PC-9 (cell line): Measurements from ENCODE around the gene SLC39A2. TPM values are rescaled to one million over a fixed set of nuclear protein-coding genes. Genes with fewer than 3 reads are reported as not detected.

Source experiments
- BruUV-seq: library from RNA; stranded (reverse); fragments of 400-500 nt; replicated peaks from 2 replicates; lab custom pipeline; 2021; lab: Mats Ljungman, UMichigan
- CTCF ChIA-PET: fragments of 300-600 bp; sonication (Branson Sonifier 250); formaldehyde crosslinking; loops from one replicate; lab custom pipeline; 2022; ENCODE audit warnings: antibody characterized with exemption; lab: Charles Lee
- POLR2A ChIA-PET: fragments of 300-600 bp; sonication (Branson Sonifier 250); formaldehyde crosslinking; loops from one replicate; lab custom pipeline; 2022; ENCODE audit warnings: antibody characterized with exemption; ENCODE audit not compliant: unreplicated experiment; lab: Charles Lee
- DNase-seq, 2 experiments: peaks; one replicate each; pipeline versions ENCODE4 v3.0.0 to v3.0.0-alpha.2; 2015 to 2022; ENCODE audit warnings: mixed read lengths in 1 of 2
- H2AFZ ChIP-seq: fragments of 200-600 bp; sonication (generic); 2 replicates; pipeline ENCODE4 v1.8.1; 2017; ENCODE audit warnings: antibody characterized with exemption
- H3F3A ChIP-seq: fragments of 200-600 bp; sonication (generic); 2 replicates; pipeline ENCODE4 v1.8.1; 2017; ENCODE audit warnings: antibody characterized with exemption, mild to moderate bottlenecking, low read depth; ENCODE audit not compliant: insufficient read depth
- H3K27ac ChIP-seq: fragments of 200-600 bp; sonication (generic); 2 replicates; pipeline ENCODE4 v1.6.1; 2016; ENCODE audit warnings: mixed run types
- H3K27me3 ChIP-seq: fragments of 200-600 bp; sonication (generic); 2 replicates; pipeline ENCODE4 v1.6.1; 2016; ENCODE audit warnings: low read depth, mixed run types; ENCODE audit not compliant: insufficient read depth
- H3K36me3 ChIP-seq: fragments of 200-600 bp; sonication (generic); 2 replicates; pipeline ENCODE4 v1.6.1; 2016; ENCODE audit warnings: low read depth, mixed run types
- H3K4me1 ChIP-seq: fragments of 200-600 bp; sonication (generic); replicated peaks from 2 replicates; pipeline ENCODE4 v1.6.1; 2016; ENCODE audit warnings: mixed run types; ENCODE audit not compliant: insufficient read depth
- H3K4me2 ChIP-seq: fragments of 200-600 bp; sonication (generic); 2 replicates; pipeline ENCODE4 v1.6.1; 2017; ENCODE audit warnings: mixed run types
- H3K4me3 ChIP-seq: fragments of 200-600 bp; sonication (generic); 2 replicates; pipeline ENCODE4 v1.6.1; 2016; ENCODE audit warnings: mixed run types
- H3K79me2 ChIP-seq: fragments of 200-600 bp; sonication (generic); 2 replicates; pipeline ENCODE4 v1.6.1; 2017; ENCODE audit warnings: low read depth, mixed run types
- H3K9me2 ChIP-seq: fragments of 200-600 bp; sonication (generic); 2 replicates; pipeline ENCODE4 v1.8.1; 2017; ENCODE audit warnings: mild to moderate bottlenecking; ENCODE audit not compliant: insufficient read depth
- H3K9me3 ChIP-seq: fragments of 200-600 bp; sonication (generic); 2 replicates; pipeline ENCODE4 v1.8.1; 2016; ENCODE audit warnings: low read depth; ENCODE audit not compliant: insufficient read depth
- H4K20me1 ChIP-seq: fragments of 200-600 bp; sonication (generic); 2 replicates; pipeline ENCODE4 v1.8.1; 2017; ENCODE audit not compliant: insufficient read depth
- CTCF ChIP-seq: fragments of 200-600 bp; sonication (generic); conservative IDR thresholded peaks from 2 replicates; pipeline ENCODE4 v1.6.1; 2017; ENCODE audit warnings: mixed run types, antibody characterized with exemption, mild to moderate bottlenecking, moderate library complexity
- EZH2 ChIP-seq: fragments of 200-600 bp; sonication (generic); IDR thresholded peaks from 2 replicates; pipeline ENCODE4 v1.8.0; 2017; ENCODE audit warnings: antibody characterized with exemption, low read depth
- intact Hi-C: fragments of 100-400 bp; cut with micrococcal nuclease; formaldehyde crosslinking; loops from one replicate; pipeline ENCODE4 v1.10.0; 2022; ENCODE audit not compliant: unreplicated experiment
- total RNA-seq: library from RNA; stranded (reverse); gene quantifications from 2 replicates; pipeline ENCODE4 v1.2.3, GENCODE V29; 2021

The SLC39A2 gene
- total RNA-seq, 1 experiment from 2014 or later = 0.35 TPM

GRCh38 chr14:20989787-20990600, 9.1 kb upstream of the SLC39A2 start, which contains the start of gene METTL17:
Gene METTL17 (plus strand): TSS chr14:20989980. CDS start chr14:20990003, 23 bp downstream.
- peaks cover 20% of the 10 kb centered on the region; the same call in 1 of the 2 replicates for H3F3A ChIP-seq
- DNase-seq = peak; percentile 68 to 88
- no peaks in the 10 kb centered on the region for H3K27me3 ChIP-seq
- ChIA-PET CTCF (no interaction called here), POLR2A (no interaction called here)
- H4K20me1 ChIP-seq = no peaks in the 10 kb centered on the region
- H3K9me3 ChIP-seq = peaks cover 3% of the 10 kb centered on the region; the same call in 1 of the 2 replicates
- peak within 1 kb of the TSS; percentile 91 for H3K4me2 ChIP-seq
- H3K4me3 ChIP-seq = peak within 1 kb of the TSS; percentile 93
- H3K27ac ChIP-seq = peak within 1 kb of the TSS; percentile 67
- BruUV-seq = TSS peak; percentile 67
- peaks cover 19% of the 10 kb centered on the region for H3K79me2 ChIP-seq
- TF ChIP-seq EZH2 (no peak), CTCF (peak; percentile 47; the same call in 1 of the 2 replicates)
- H2AFZ ChIP-seq = peak within 1 kb of the TSS; percentile 95
- no peaks in the 10 kb centered on the region for H3K9me2 ChIP-seq
- peaks cover 6% of the 10 kb centered on the region; the same call in 1 of the 2 replicates for H3K36me3 ChIP-seq
- peaks cover 24% of the 10 kb centered on the region for H3K4me1 ChIP-seq
- intact Hi-C loops = loop anchor here (2.0 kb wide), 1 partner anchor 15 kb away; no protein-coding TSS in a partner anchor

GRCh38 chr14:20996521-20996920, 2.6 kb upstream of the SLC39A2 start:
- BruUV-seq = no TSS peak
- H3K4me1 ChIP-seq = peaks cover 20% of the 10 kb centered on the region
- ChIA-PET CTCF (no interaction called here), POLR2A (no interaction called here)
- peaks cover 13% of the 10 kb centered on the region; the same call in 1 of the 2 replicates for H3F3A ChIP-seq
- H3K79me2 ChIP-seq = peaks cover 4% of the 10 kb centered on the region; the same call in 1 of the 2 replicates
- no peak overlapping the region for H2AFZ ChIP-seq
- no peak overlapping the region for H3K27ac ChIP-seq
- no peak overlapping the region for H3K4me2 ChIP-seq
- H3K4me3 ChIP-seq = no peak overlapping the region
- no peak for TF ChIP-seq CTCF
- no peak for TF ChIP-seq EZH2
- H3K9me2 ChIP-seq = no peaks in the 10 kb centered on the region
- H3K9me3 ChIP-seq = no peaks in the 10 kb centered on the region
- no peaks in the 10 kb centered on the region for H3K27me3 ChIP-seq
- peaks cover 6% of the 10 kb centered on the region; the same call in 1 of the 2 replicates for H3K36me3 ChIP-seq
- intact Hi-C loops = loop anchor here (5.0 kb wide), 1 partner anchor 364 kb away; no protein-coding TSS in a partner anchor
- no peak for DNase-seq
- no peaks in the 10 kb centered on the region for H4K20me1 ChIP-seq

GRCh38 chr14:20997115-20997514, 2.0 kb upstream of the SLC39A2 start:
- Histone ChIP-seq H3K27me3 (no peaks in the 10 kb centered on the region), H2AFZ (no peak overlapping the region), H3K27ac (no peak overlapping the region), H3K36me3 (peaks cover 6% of the 10 kb centered on the region; the same call in 1 of the 2 replicates), H3K4me3 (no peak overlapping the region), H4K20me1 (no peaks in the 10 kb centered on the region), H3K4me1 (peaks cover 20% of the 10 kb centered on the region), H3F3A (peaks cover 13% of the 10 kb centered on the region; the same call in 1 of the 2 replicates), H3K79me2 (no peaks in the 10 kb centered on the region), H3K4me2 (no peak overlapping the region), H3K9me2 (no peaks in the 10 kb centered on the region), H3K9me3 (no peaks in the 10 kb centered on the region)
- TF ChIP-seq CTCF (no peak), EZH2 (no peak)
- no peak for DNase-seq
- POLR2A ChIA-PET = no interaction called here
- CTCF ChIA-PET = no interaction called here
- intact Hi-C loops = loop anchor here (5.0 kb wide), 1 partner anchor 365 kb away; no protein-coding TSS in a partner anchor
- BruUV-seq = no TSS peak
